Erythroblast (primary cell): ENCODE measurements around the gene EFHC1.

ENCODE experiments used
- DNase-seq, 2 experiments: peaks; one replicate each; lab custom pipeline; 2025; lab: John Stamatoyannopoulos, UW
- GATA1 ChIP-seq: IDR thresholded peaks from 2 replicates; pipeline ENCODE4 v1.6.1; 2011; ENCODE audit warnings: low read depth, mild to moderate bottlenecking, control low read depth, low read length, moderate library complexity
- POLR2A ChIP-seq: IDR thresholded peaks from 2 replicates; pipeline ENCODE4 v1.6.1; 2011; ENCODE audit warnings: mild to moderate bottlenecking, low read length

Gene EFHC1

DNA sequence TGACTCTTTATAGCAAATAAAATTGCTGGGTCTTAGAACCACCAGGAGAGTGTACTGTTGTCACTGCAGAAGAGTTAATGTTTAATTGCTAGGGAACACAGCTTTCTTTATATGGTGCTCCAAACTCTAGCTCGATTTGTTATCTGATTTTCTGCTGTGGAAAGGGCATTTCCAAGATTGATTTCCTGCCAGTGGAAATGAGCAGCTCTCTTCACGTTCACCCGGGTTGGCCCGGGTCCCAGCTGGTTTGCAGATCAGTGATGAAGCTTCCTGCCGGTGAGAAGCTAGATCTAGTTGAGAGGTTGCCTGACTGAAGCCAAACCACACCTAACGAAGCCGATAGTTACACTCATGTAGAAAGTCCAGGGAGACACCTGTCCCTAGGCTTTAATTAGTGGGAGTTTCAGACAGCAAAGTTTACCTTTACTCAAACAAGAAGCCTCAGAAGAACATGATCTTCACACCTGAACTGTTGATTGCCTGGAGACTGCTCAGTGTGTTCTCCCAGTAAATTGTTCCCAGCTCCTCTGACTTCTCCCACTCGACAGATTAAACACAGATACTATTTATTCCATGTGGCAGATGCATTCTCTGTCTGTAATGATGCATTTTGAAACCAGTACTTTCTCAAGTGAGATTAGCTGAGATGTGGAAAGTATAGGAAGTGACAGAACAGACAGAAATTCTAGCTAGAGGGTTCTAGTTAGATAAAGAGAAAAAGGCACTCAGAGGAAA is 30.3 kb upstream of the EFHC1 start:
- TF ChIP-seq GATA1, result no peak
- no peak for TF ChIP-seq POLR2A
- no peak for DNase-seq

DNA sequence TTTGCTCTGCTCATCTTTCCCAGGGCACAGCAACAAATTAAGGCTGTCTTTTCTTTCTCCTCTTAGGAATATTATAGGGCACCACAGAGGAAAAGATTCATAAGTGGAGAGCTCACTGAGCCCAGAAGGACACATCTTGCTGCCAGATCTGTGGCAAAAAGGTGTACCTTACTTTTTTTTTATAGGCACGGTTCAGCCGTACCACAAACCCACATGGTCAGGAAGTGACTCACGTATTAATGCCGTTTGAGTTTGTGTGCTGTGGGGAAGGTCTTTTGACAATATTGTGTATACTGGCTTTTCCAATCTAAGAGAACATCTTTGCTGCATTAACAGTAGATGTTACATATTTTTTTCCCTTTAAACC is 29.8 kb upstream of the EFHC1 start:
- TF ChIP-seq POLR2A, result no peak
- no peak for TF ChIP-seq GATA1
- no peak for DNase-seq

DNA sequence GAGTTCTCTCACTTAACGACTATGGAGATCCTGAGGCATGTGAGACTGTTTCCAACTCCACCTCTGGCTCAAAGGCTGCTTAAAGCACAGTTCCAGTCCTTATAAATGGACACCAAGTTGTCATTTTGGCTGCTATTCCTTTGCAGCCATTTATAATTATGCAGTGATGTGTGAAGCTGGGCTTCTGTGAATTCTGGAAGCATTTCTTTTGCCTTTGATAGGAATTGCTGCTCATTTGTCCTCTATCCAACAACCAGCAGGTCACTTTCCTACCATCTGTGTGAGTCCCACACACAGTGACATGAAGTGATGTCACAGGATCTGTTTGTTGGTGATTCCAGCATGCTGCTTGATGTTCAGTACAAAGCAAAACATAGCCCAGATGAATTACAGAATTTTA is 28.5 kb upstream of the EFHC1 start:
- DNase-seq, result no peak
- no peak for TF ChIP-seq GATA1
- no peak for TF ChIP-seq POLR2A

DNA sequence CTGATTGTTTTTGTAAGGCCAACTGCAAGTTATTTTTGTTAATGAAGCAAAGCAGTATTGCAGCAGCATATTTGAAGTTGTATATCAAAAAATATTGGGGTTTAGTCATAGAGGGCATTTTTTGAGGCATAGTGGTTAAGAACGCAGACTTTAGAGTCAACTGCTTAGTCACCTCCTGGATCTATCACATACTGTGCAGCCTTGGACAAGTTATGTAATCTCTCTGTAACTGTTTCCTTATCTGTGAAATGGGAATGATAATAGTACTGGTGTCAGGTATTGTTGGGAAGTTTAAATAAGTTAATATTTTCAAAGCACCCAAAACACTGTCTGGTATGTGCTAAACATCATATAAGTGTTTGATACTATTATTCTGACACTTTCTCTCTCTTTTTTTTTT is 27.2 kb upstream of the EFHC1 start:
- DNase-seq, result no peak
- no peak for TF ChIP-seq GATA1
- no peak for TF ChIP-seq POLR2A

DNA sequence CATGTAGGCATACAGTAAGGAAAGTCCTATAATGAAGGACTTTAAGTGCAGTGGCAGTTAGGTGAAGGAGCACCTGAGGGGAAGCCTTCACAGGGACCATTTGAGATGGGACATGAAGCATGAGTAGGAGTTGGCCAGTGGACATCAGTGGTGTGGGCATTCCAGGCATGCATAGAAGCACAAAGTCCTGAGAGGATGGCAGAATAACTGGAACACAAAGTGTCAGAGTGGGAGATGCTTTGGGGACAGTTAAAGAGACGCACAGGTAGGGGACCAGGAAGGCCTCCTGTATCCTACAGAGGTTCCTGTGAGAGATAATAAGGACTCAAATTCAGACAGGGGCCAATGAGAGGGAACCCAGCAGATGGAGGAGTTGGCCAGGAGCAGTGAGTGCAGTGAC is 26.4 kb upstream of the EFHC1 start:
- TF ChIP-seq GATA1, result no peak
- TF ChIP-seq POLR2A, result no peak
- no peak for DNase-seq

DNA sequence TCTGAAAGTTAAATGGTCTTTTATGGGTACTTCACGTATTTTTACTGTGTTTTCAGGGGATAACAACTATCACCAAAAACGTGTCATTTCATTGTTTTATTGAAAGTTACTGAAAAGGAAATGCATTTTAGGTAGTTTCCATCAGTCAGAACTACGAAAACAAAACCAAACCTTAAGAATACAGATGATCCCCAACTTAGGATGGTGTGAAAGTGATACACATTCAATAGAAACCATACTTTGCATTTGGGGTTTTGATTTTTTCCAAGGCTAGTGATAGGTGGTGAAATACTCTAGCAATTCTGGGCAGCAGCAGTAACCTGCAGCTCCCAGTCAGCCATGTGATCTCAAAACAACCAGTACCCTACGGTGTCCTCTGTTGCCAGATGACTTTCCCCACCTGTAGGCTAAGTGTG is 25.9 kb upstream of the EFHC1 start:
- TF ChIP-seq GATA1, result no peak
- no peak for TF ChIP-seq POLR2A
- no peak for DNase-seq

DNA sequence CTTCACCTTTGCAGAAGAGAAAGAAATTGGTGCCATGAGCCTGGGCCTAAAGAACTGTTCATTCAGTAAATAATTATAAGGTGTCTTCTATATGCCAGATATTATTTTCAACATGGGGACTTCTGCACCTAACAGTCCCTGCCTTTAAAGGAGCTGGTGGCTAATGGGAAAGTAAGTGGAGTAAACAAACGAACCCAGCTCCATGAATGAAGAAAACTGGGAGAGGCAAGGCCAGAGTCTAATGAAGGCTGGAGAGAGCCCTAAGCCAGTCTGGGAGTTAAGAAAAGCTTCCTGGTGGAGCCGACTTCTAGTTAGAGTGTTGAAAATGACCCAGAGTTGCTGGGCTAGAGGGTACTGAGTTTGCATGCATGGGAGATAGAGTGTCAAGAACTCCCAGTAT is 24.2 kb upstream of the EFHC1 start:
- no peak for DNase-seq
- no peak for TF ChIP-seq POLR2A
- TF ChIP-seq GATA1, result no peak

DNA sequence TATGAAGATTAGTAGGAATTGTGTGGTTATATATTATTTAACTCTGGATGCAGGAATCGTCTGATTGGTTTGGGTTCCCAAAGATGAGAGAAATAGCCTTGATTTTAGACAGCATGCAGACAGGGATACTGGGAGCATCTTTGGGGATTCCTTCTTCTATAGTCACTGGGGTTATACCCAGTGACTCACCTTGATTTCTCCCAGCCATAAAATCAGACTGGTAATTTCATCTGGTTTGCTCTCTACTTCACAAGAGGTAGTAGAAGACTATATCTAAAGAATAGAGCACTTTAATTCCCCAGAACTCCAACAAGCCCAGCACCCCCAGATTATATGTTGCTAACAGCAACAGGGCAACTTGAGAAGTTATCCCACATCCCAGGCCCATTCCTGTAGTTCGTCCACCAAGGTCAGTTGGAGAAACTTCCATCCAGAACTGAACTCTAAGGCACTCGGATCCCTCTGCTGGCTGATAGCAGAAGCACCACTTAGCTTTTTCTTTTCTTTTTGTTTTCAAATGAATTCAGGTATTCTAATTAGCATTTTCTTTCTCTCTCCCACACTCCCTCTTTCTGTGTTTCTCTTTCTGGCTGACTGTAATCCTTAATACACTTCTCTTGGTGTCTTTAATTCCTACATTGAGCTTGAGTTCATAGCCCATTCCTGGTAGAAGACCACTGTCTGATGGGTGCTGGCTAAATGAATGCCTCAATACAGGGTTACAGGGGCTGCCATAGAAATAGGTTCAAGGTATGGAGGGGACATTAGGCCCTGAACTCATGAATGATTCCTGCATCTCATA is 20.4 kb upstream of the EFHC1 start:
- DNase-seq, result peak; percentile 42 to 55
- TF ChIP-seq GATA1 (no peak), POLR2A (no peak)

DNA sequence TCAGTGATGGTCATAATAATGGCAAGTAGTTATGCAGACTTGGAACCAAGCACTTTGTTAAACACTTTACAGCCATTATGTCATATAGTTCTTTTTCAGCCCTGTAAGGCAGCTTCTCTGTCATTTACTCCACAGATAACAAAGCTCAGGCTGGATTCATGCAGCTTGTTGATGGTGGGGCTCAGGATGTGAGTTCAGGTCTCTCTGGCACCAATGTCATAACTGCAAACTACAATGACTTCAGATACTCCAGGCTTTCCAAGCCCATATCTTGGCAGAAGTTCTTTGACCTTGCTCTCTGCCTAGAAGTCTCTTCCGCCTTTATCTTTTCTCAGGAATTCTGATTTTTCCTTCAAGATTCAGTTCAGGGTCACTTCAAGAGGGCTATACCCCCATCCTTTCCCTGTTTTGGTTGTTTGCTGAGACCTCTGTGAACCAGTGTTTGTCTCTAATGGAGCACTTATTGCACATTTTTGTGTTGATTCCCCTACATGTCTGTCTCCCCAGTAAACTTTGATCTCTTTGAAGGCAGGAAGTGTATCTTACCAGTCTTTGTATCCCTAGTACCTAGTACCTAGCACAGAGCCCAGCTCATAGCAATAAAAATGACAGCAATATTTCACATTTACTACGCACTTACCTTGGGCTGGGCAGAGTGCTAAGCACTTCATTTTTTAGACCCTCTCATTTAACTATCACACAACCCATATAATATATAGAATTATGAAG is 19.7 kb upstream of the EFHC1 start:
- TF ChIP-seq GATA1, result no peak
- no peak for DNase-seq

DNA sequence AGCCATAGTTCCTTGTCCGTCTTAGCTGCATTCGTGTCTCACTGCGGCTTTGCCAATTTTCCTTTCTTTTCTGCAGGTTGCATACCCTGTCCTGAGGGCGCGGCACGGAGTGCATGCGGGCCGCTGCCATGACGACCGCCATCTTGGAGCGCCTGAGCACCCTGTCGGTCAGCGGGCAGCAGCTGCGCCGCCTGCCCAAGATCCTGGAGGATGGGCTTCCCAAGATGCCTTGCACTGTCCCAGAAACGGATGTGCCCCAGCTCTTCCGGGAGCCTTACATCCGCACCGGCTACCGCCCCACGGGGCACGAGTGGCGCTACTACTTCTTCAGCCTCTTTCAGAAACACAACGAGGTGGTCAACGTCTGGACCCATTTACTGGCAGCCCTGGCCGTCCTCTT is 17.1 kb upstream of the EFHC1 start:
- TF ChIP-seq GATA1 (no peak), POLR2A (no peak)
- no peak for DNase-seq

DNA sequence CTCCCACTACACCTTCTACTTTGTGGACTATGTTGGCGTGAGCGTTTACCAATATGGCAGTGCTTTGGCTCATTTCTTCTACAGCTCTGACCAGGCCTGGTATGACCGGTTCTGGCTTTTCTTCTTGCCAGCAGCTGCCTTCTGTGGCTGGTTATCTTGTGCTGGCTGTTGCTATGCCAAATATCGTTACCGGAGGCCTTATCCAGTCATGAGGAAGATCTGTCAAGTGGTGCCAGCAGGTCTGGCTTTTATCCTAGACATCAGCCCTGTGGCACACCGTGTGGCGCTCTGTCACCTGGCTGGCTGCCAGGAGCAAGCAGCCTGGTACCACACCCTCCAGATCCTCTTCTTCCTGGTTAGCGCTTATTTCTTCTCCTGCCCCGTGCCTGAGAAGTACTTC is 16.5 kb upstream of the EFHC1 start:
- TF ChIP-seq POLR2A (no peak), GATA1 (no peak)
- DNase-seq, result peak; percentile 51 to 81

DNA sequence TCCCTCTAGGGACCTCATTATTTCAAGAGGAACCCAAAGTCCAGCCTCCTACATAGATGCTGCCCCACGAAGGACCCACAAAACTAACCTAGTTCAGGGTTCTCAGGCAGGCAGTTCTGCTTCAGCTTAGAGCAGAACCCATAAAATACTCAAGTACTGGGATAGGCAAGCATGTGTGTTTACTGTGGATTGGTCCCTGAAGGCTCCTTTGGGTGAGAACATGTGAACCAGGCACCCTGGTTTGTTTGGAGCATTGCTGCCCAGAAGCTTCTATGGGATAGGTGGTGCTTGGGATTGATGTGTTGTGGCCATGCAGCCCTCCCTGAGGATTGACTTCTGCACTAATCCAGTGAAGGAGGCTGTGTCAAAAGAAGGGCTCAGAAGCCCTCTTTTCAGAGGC is 14.9 kb upstream of the EFHC1 start:
- TF ChIP-seq POLR2A, result no peak
- no peak for TF ChIP-seq GATA1
- no peak for DNase-seq

DNA sequence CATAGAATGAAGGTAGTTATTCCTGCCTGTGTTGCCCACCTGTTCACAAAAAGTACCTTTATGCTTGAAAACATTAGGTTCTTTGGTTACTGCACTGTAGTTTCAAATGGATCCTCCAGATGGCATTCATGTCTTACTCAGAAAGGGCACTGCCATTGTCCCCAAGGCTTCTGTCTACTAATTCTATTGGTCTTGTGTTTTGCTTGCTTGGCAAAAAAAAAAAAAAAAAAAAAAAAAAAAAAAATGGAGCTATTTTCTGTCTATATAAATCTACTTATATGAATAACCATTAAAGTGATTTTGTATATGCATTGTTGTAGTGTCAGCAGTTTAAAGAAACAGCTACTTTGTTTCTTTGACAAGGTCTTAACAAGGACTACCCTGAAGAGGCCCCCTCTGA is 12.7 kb upstream of the EFHC1 start:
- DNase-seq, result peak; percentile 62 to 67
- TF ChIP-seq POLR2A (no peak), GATA1 (no peak)

DNA sequence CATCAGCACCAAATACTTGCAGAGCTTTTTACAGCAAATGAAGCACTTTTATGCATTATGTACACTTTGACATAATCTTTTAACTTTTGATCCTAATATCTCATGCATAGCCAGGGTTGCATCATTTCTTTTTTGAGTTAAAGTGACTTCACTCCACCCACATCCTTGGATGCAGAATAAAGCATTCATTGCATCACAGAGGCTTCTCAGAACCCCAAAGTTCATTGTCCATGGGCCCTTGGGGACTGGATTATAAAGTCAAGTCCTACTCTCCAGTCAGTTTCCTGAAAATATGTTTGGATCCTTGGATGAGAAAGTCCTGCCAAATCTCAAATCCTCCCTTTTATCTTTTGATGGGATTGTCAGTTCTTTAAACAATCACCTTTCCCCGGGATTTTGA is 10.6 kb upstream of the EFHC1 start:
- DNase-seq, result no peak
- TF ChIP-seq POLR2A (no peak), GATA1 (no peak)
